Keratinocyte (primary cell): ENCODE measurements around the gene MLLT10. TPM values are rescaled to one million over a fixed set of nuclear protein-coding genes. Genes with fewer than 3 reads are reported as not detected.
"Not testable (repeated sequence)": the region's sequence is repeated elsewhere in the genome, so short reads cannot be mapped to it uniquely, and the experiment has no call there.

Source experiments
- DNase-seq: peaks from one replicate; pipeline ENCODE4 v3.0.0-alpha.2; 2011; ENCODE audit warnings: low read depth, missing footprints, low spot score
- FAIRE-seq: peaks from 2 replicates; lab custom pipeline; 2011; peaks lifted over from hg19 to GRCh38; lab: Jason Lieb, UNC
- H2AFZ ChIP-seq: 2 replicates; pipeline ENCODE4 v1.6.0; 2012; ENCODE audit warnings: low read length, control low read depth, inconsistent platforms; ENCODE audit not compliant: control insufficient read depth
- H3K27ac ChIP-seq: 2 replicates; pipeline ENCODE4 v1.5.1; 2011; ENCODE audit warnings: low read length; ENCODE audit not compliant: control insufficient read depth, insufficient read depth
- H3K27me3 ChIP-seq: 3 replicates; pipeline ENCODE4 v1.6.0; 2011; ENCODE audit warnings: low read length; ENCODE audit not compliant: control insufficient read depth, insufficient read depth; ENCODE audit errors: extremely low read depth
- H3K36me3 ChIP-seq, 2 experiments: 2 replicates in 1 of 2; 3 replicates in 1 of 2; pipeline ENCODE4 v1.5.1; 2011; ENCODE audit warnings: low read length in 2 of 2, mild to moderate bottlenecking in 1 of 2; ENCODE audit not compliant: control insufficient read depth in 2 of 2, insufficient read depth in 2 of 2; ENCODE audit errors: extremely low read depth in 1 of 2
- H3K4me1 ChIP-seq: 3 replicates; pipeline ENCODE4 v1.5.1; 2011; ENCODE audit warnings: low read length; ENCODE audit not compliant: control insufficient read depth, insufficient read depth; ENCODE audit errors: extremely low read depth
- H3K4me2 ChIP-seq: 3 replicates; pipeline ENCODE4 v1.6.0; 2011; ENCODE audit warnings: low read depth, low read length; ENCODE audit not compliant: control insufficient read depth, insufficient read depth; ENCODE audit errors: extremely low read depth
- H3K4me3 ChIP-seq, 3 experiments: fragments of 200-600 bp in 1 of 3; sonication (generic) in 1 of 3; 2 replicates in 2 of 3; 3 replicates in 1 of 3; pipeline ENCODE4 v1.5.1; 2011 to 2016; ENCODE audit warnings: low read length in 3 of 3, mild to moderate bottlenecking in 3 of 3, control low read depth in 2 of 3, inconsistent platforms in 1 of 3, low read depth in 1 of 3, mixed read lengths in 1 of 3, mixed run types in 1 of 3, moderate library complexity in 1 of 3; ENCODE audit not compliant: control insufficient read depth in 2 of 3, insufficient read depth in 2 of 3; ENCODE audit errors: extremely low read depth in 1 of 3
- H3K79me2 ChIP-seq: 2 replicates; pipeline ENCODE4 v1.6.0; 2012; ENCODE audit warnings: low read length; ENCODE audit not compliant: control insufficient read depth, insufficient read depth
- H3K9ac ChIP-seq: 3 replicates; pipeline ENCODE4 v1.6.0; 2011; ENCODE audit warnings: low read length; ENCODE audit not compliant: control insufficient read depth, insufficient read depth; ENCODE audit errors: extremely low read depth
- H3K9me1 ChIP-seq: 3 replicates; pipeline ENCODE4 v1.6.0; 2011; ENCODE audit warnings: low read length; ENCODE audit not compliant: control insufficient read depth, insufficient read depth; ENCODE audit errors: extremely low read depth
- H3K9me3 ChIP-seq: 2 replicates; pipeline ENCODE4 v1.5.1; 2012; ENCODE audit warnings: low read depth, low read length; ENCODE audit not compliant: control insufficient read depth
- H4K20me1 ChIP-seq: 3 replicates; pipeline ENCODE4 v1.6.0; 2011; ENCODE audit warnings: low read length; ENCODE audit not compliant: control insufficient read depth, insufficient read depth; ENCODE audit errors: extremely low read depth
- EZH2 ChIP-seq: IDR thresholded peaks from one replicate; pipeline ENCODE4 v1.6.1; 2012; ENCODE audit warnings: inconsistent platforms, mild to moderate bottlenecking, low read length, moderate library complexity
- dilution Hi-C: fragments of 300-500 bp; cut with MboI; formaldehyde crosslinking; loops from one replicate; pipeline ENCODE4 v1.7.0; 2020; ENCODE audit warnings: low sequenced_read_pairs; ENCODE audit not compliant: extremely low pct_ligation_motif_present
- polyA plus RNA-seq, 5 experiments: library from polyadenylated mRNA; depleted of rRNA in 3 of 5; stranded (reverse) in 3 of 5; stranded (forward) in 1 of 5; unstranded in 1 of 5; fragments of >200 nt; gene quantifications; 1 replicate in 1 of 5; 2 replicates in 3 of 5; 3 replicates in 1 of 5; pipeline versions ENCODE4 v1.2.1 to v1.2.3, GENCODE V29; 2011 to 2012; ENCODE audit warnings: missing spikeins in 2 of 5, low read depth in 1 of 5, low replicate concordance in 1 of 5
- TF ChIP-seq, protein P1 (sequence below), 3 experiments: IDR thresholded peaks in 1 of 3; conservative IDR thresholded peaks in 1 of 3; optimal IDR thresholded peaks in 1 of 3; 2 replicates in 2 of 3; 3 replicates in 1 of 3; pipeline versions ENCODE3 to v1.5.1; 2011; ENCODE audit warnings: low read length in 3 of 3, mild to moderate bottlenecking in 3 of 3, moderate library complexity in 2 of 3, control low read depth in 1 of 3, inconsistent platforms in 1 of 3; ENCODE audit not compliant: insufficient read depth in 2 of 3; ENCODE audit errors: extremely low read depth in 1 of 3

The MLLT10 gene
- polyA plus RNA-seq, 1 donor (not counting 4 experiments of a cell fraction or from before 2014, with no cell fraction given): 40.2 TPM

DNA sequence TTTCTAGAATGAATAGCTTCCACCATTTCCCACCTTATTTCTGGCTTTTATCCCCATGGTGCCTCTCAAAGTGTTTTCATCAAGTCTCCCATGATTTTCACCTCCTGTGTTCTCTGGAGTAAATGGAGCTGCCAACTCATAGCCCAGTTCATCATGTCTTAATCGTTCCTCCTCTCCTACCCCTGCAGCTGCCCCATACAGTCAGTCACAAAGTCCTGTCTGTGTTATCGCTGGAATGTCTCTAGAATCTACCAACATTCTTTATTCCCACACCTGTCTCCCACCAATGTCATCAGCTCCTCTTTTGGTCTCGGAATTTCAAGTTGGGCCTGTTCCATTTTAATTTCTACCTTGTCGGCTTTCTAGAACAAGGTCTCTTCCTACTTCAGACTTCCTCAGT lies 178.9 kb downstream of the MLLT10 start:
- H3K9ac ChIP-seq: no peak overlapping the region
- H3K79me2 ChIP-seq: peaks cover 5% of the 10 kb centered on the region
- DNase-seq: no peak
- no peaks in the 10 kb centered on the region for H4K20me1 ChIP-seq
- H2AFZ ChIP-seq: no peak overlapping the region
- TF ChIP-seq, protein P1, sequence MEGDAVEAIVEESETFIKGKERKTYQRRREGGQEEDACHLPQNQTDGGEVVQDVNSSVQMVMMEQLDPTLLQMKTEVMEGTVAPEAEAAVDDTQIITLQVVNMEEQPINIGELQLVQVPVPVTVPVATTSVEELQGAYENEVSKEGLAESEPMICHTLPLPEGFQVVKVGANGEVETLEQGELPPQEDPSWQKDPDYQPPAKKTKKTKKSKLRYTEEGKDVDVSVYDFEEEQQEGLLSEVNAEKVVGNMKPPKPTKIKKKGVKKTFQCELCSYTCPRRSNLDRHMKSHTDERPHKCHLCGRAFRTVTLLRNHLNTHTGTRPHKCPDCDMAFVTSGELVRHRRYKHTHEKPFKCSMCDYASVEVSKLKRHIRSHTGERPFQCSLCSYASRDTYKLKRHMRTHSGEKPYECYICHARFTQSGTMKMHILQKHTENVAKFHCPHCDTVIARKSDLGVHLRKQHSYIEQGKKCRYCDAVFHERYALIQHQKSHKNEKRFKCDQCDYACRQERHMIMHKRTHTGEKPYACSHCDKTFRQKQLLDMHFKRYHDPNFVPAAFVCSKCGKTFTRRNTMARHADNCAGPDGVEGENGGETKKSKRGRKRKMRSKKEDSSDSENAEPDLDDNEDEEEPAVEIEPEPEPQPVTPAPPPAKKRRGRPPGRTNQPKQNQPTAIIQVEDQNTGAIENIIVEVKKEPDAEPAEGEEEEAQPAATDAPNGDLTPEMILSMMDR (optimal IDR thresholded peaks at IDR 0.05 in 1 of 3, IDR thresholded peaks at IDR 0.05 in 1 of 3, conservative IDR thresholded peaks at IDR 0.05 in 1 of 3; ENCODE audit: extremely low read depth in 1 of 3, insufficient read depth in 2 of 3, low read length in 3 of 3): no peak
- TF ChIP-seq EZH2: no peak
- peaks cover 14% of the 10 kb centered on the region for H3K4me1 ChIP-seq
- no peak overlapping the region for H3K27ac ChIP-seq
- H3K27me3 ChIP-seq: no peaks in the 10 kb centered on the region
- no peaks in the 10 kb centered on the region for H3K9me1 ChIP-seq
- dilution Hi-C loops: no loop called here
- no peak overlapping the region for H3K4me2 ChIP-seq
- no peaks in the 10 kb centered on the region for H3K9me3 ChIP-seq
- peaks cover 5 to 6% of the 10 kb centered on the region in 2 experiments for H3K36me3 ChIP-seq
- no peak for FAIRE-seq
- no peak overlapping the region for H3K4me3 ChIP-seq

DNA sequence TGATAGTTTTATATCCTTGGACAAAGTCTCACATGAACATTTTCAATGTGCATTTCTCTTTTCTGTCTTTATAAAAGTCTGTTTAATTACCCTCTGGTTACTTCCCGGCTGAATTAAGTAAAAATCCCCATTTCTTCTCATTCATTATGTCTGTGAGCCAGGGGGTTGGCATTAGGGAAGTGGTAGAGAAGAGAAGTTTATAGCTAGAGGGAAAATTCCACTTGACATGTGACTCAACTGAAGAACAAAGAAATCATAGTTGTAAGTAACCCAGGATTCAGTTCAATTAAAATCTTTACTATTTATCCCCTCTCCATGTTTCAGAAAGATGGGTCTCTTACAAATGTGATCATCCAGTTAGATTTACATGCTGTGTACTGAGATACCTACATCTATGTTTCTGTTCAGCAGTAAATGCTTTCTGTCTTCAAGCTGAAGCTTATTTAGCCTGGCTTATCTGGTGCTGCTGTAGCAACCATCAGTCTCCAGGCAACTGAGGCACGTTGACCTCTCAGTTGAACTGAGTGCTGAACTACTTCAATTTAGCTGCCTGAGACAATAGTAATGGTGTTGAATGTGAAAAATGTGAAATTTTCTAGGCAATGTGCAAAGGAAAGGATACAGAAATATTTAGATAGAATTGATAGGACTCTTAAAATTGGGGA lies 181.6 kb downstream of the MLLT10 start:
- dilution Hi-C loops: no loop called here
- DNase-seq (no peak), FAIRE-seq (peak; percentile 67)
- Histone ChIP-seq H3K4me3 (no peak overlapping the region), H3K4me1 (peaks cover 16% of the 10 kb centered on the region), H3K27me3 (no peaks in the 10 kb centered on the region), H2AFZ (no peak overlapping the region), H3K27ac (peak overlapping the region; percentile 63), H3K9ac (peak overlapping the region; percentile 22), H3K36me3 (peaks cover 3 to 8% of the 10 kb centered on the region in 2 experiments), H3K4me2 (peak overlapping the region; percentile 67), H3K79me2 (peaks cover 2% of the 10 kb centered on the region), H4K20me1 (no peaks in the 10 kb centered on the region), H3K9me3 (no peaks in the 10 kb centered on the region), H3K9me1 (no peaks in the 10 kb centered on the region)
- TF ChIP-seq, protein P1 (optimal IDR thresholded peaks at IDR 0.05 in 1 of 3, IDR thresholded peaks at IDR 0.05 in 1 of 3, conservative IDR thresholded peaks at IDR 0.05 in 1 of 3; ENCODE audit: extremely low read depth in 1 of 3, insufficient read depth in 2 of 3, low read length in 3 of 3): no peak
- TF ChIP-seq EZH2: no peak

DNA sequence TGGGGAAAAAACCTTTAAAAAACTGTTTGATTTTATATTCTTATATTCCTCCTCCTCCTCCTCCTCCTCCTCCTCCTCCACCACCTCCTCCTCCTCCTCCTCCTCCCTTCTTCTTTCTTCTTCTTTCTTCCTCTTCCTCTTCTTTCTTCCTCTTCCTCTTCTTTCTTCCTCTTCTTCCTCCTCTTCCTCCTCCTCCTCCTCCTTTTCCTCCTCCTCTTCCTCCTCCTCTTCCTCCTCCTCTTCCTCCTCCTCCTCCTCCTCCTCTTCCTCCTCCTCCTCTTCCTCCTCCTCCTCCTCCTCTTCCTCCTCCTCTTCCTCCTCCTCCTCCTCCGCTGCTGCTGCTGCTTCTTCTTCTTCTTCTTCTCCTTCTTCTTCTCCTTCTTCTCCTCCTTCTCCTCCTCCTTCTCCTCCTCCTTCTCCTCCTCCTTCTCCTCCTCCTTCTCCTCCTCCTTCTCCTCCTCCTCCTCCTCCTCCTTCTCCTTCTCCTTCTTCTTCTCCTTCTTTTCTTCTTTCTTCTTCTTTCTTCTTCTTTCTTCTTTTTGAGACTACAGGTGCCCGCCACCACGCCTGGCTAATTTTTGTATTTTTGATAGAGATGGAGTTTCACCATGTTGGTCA lies 183.5 kb downstream of the MLLT10 start:
- H3K36me3 ChIP-seq, H3K27ac ChIP-seq, H3K9me1 ChIP-seq, H3K9ac ChIP-seq, H2AFZ ChIP-seq, FAIRE-seq, H3K27me3 ChIP-seq, dilution Hi-C loops, H4K20me1 ChIP-seq, H3K9me3 ChIP-seq, H3K4me2 ChIP-seq, H3K4me3 ChIP-seq, DNase-seq, H3K79me2 ChIP-seq: not testable (repeated sequence)
- peaks cover 16% of the 10 kb centered on the region for H3K4me1 ChIP-seq
